ENCODE measurements around the gene PSMB5. TPM values are rescaled to one million over a fixed set of nuclear protein-coding genes. Genes with fewer than 3 reads are reported as not detected.

Gene PSMB5
- total and polyA plus RNA-seq, 2 of the 13 experiments (the other 11 are each of a cell fraction or from before 2014, with no cell fraction given) = 705 to 871 TPM

DNA sequence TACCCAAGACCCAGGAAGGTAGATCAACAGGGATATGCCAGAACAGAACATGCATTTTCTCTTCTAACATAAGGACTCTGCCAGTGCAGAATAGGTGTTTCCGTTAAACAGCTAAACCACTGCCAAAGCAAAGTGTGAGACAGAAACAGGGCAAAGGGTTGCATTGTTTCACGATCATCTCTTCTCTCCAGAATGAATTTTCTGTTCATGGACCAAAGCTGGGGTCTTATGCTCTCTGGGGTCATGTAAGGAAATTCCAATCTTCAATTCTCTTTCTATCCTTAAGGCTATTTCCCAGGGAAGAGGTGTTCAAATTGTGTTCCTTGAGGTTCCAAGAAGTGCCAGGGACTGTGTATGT lies 10.9 kb downstream of the PSMB5 start (continued):
- TF ChIP-seq POLR2AphosphoS5 (IDR thresholded peaks at IDR 0.05; ENCODE audit: low read depth, low read length) = peak; percentile 46
- TF ChIP-seq, protein P1, sequence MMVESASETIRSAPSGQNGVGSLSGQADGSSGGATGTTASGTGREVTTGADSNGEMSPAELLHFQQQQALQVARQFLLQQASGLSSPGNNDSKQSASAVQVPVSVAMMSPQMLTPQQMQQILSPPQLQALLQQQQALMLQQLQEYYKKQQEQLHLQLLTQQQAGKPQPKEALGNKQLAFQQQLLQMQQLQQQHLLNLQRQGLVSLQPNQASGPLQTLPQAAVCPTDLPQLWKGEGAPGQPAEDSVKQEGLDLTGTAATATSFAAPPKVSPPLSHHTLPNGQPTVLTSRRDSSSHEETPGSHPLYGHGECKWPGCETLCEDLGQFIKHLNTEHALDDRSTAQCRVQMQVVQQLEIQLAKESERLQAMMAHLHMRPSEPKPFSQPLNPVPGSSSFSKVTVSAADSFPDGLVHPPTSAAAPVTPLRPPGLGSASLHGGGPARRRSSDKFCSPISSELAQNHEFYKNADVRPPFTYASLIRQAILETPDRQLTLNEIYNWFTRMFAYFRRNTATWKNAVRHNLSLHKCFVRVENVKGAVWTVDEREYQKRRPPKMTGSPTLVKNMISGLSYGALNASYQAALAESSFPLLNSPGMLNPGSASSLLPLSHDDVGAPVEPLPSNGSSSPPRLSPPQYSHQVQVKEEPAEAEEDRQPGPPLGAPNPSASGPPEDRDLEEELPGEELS (CRISPR knock-in tag; IDR thresholded peaks at IDR 0.05) = no peak
- no peak for TF ChIP-seq ZNF256 (CRISPR knock-in tag; conservative IDR thresholded peaks at IDR 0.05)
- TF ChIP-seq NFE2L1 (CRISPR knock-in tag; IDR thresholded peaks at IDR 0.05; ENCODE audit: borderline replicate concordance) = no peak
- TF ChIP-seq ZFP37 (CRISPR knock-in tag; IDR thresholded peaks at IDR 0.05; ENCODE audit: borderline replicate concordance) = no peak
- TF ChIP-seq CEBPG (CRISPR knock-in tag; IDR thresholded peaks at IDR 0.05) = no peak
- TF ChIP-seq SMYD3 (CRISPR knock-in tag; IDR thresholded peaks at IDR 0.05) = no peak
- no peak for TF ChIP-seq ZNF605 (CRISPR knock-in tag; IDR thresholded peaks at IDR 0.05)
- TF ChIP-seq ZNF556 (CRISPR knock-in tag; IDR thresholded peaks at IDR 0.05; ENCODE audit: borderline replicate concordance) = no peak
- TF ChIP-seq ZNF569 (CRISPR knock-in tag; IDR thresholded peaks at IDR 0.05; ENCODE audit: borderline replicate concordance) = no peak
- TF ChIP-seq ZNF180 (CRISPR knock-in tag; IDR thresholded peaks at IDR 0.05; ENCODE audit: borderline replicate concordance, low read depth) = no peak
- no peak for TF ChIP-seq ZKSCAN1 (IDR thresholded peaks at IDR 0.05; ENCODE audit: low read length)
- TF ChIP-seq SSRP1 (CRISPR knock-in tag; IDR thresholded peaks at IDR 0.05) = peak; percentile 56; the same call in 1 of the 2 replicates
- peak in 1 of 2 experiments; percentile 47; a peak in 3 of 4 replicates for TF ChIP-seq POLR2A (IDR thresholded peaks at IDR 0.05; ENCODE audit: insufficient read depth in 1 of 2, low read depth in 2 of 2, low read length in 2 of 2)
- no peak for TF ChIP-seq ZNF20 (CRISPR knock-in tag; IDR thresholded peaks at IDR 0.05)
- TF ChIP-seq RARG (CRISPR knock-in tag; IDR thresholded peaks at IDR 0.05; ENCODE audit: low read depth) = no peak
- TF ChIP-seq JARID2 (CRISPR knock-in tag; IDR thresholded peaks at IDR 0.05; ENCODE audit: insufficient replicate concordance) = no peak
